H7 (cell line): ENCODE data around the gene SLC1A3. TPM values are rescaled to one million over a fixed set of nuclear protein-coding genes. Genes with fewer than 3 reads are reported as not detected.

Experiments
- DNase-seq: peaks from one replicate; pipeline ENCODE4 v3.0.0; 2012
- H3K27me3 ChIP-seq: 2 replicates; pipeline ENCODE4 v1.6.0; 2011; ENCODE audit warnings: mild to moderate bottlenecking, low read length; ENCODE audit not compliant: control insufficient read depth, insufficient read depth
- H3K36me3 ChIP-seq: replicated peaks from 2 replicates; pipeline ENCODE4 v1.5.1; 2011; ENCODE audit warnings: low read length; ENCODE audit not compliant: control insufficient read depth, insufficient read depth
- H3K4me3 ChIP-seq: 2 replicates; pipeline ENCODE4 v1.5.1; 2011; ENCODE audit warnings: low read depth, mild to moderate bottlenecking, control low read depth, low read length, moderate library complexity; ENCODE audit not compliant: insufficient read depth
- total RNA-seq: library from RNA; depleted of rRNA; stranded (reverse); fragments of >200 nt; shearing (Covaris generic); gene quantifications from 2 replicates; pipeline ENCODE4 v1.2.3, GENCODE V29; 2014

Gene SLC1A3
- total RNA-seq, 1 experiment from 2014 or later: 48.8 TPM

DNA sequence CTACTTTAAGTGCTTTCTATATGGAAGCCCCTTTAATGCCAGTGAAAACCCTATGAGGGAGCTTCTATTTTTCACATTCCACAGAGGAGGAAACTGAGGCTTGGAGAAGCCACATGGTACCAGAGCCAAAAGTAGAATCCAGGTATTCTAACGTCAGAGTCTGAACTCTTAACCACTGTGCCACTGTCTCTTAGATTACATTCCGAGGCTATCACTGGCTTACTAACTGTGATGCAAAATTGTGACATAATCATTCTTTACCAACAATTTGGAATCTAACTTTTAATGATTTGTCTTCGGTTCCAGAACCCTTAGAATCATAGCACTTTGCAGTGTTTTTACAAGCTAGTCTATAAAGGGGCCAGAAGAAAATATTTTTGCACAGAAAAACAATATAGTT lies 59.2 kb downstream of the SLC1A3 start:
- Histone ChIP-seq H3K27me3 (no peaks in the 10 kb centered on the region), H3K36me3 (no peaks in the 10 kb centered on the region), H3K4me3 (no peak overlapping the region)
- DNase-seq: no peak

GRCh38 chr5:36666274-36666673 lies 59.9 kb downstream of the SLC1A3 start:
- Histone ChIP-seq H3K27me3 (no peaks in the 10 kb centered on the region), H3K4me3 (no peak overlapping the region), H3K36me3 (no peaks in the 10 kb centered on the region)
- no peak for DNase-seq

- no peaks in the 10 kb centered on the region for H3K27me3 ChIP-seq
- no peak for DNase-seq
- H3K4me3 ChIP-seq: no peak overlapping the region
- H3K36me3 ChIP-seq: no peaks in the 10 kb centered on the region
Measured at GRCh38 chr5:36666986-36667385, 60.6 kb downstream of the SLC1A3 start.

DNA sequence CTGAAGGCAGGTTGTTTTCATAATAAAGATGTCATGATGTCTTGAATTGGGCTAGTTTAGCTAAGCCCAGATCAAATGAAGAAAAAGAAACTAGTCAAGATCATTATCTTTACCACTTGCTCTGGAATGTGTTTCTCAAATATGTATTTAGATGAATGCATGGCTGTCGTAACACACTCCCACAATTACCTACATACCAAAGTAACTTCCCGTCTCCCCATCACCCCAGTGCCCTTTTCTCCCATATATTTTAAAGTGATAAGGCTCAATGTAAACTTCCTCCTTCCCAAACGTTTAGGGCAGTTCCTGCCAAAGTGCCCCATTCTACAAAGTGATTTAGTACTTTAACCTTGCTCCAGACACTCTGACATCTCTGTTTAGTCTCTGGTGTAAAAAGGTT lies 61.4 kb downstream of the SLC1A3 start:
- H3K36me3 ChIP-seq: no peaks in the 10 kb centered on the region
- no peaks in the 10 kb centered on the region for H3K27me3 ChIP-seq
- no peak overlapping the region for H3K4me3 ChIP-seq
- DNase-seq: no peak

DNA sequence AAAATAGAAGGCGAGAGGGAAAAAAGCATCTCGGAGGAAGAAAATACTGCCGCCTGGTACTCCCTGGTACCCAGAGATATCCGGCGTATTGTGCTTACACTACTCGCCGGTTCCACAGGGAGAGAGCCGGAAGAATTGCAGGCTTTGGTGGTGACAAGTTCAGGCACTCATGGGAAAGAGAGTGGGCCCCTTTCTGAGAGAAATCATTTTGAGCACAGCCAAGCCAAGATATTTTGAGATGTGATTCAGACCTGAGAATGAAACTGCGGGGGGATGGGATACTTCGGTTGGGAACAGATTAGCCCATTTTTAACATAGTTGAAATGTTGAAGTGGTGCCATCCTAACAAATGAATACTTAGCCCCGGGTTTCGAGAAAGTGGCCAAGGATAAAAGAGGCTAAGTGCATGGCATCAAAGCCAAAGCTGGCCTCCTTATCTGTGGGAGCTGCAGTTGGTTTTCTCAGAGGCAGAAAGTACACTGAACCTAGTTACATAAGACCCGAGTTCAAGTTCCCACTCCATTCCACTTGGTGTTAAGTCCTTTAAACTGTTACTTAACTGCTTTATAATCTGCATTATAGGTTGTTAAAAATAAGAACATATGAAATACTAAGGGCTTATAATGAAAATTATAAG lies 62.7 kb downstream of the SLC1A3 start:
- DNase-seq: no peak
- H3K4me3 ChIP-seq: no peak overlapping the region
- H3K27me3 ChIP-seq: no peaks in the 10 kb centered on the region
- no peaks in the 10 kb centered on the region for H3K36me3 ChIP-seq

DNA sequence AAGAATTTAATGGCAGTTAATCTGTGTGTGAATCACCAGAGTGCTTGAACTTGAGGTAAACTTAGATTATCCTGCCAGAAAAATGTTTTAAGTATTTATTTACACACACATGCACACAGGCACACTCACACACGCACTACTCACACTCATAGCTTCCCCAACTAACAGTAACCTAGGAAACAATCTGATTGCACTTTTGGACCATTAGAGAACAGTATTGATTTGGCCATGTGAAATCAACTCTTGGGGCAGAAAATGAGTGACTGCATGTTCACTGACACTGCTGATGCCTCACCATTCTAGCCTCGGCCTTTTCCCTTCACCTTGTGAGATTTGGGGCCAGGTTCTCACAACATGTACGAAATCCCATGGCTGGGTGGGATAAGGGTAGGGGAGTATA lies 64.1 kb downstream of the SLC1A3 start:
- H3K27me3 ChIP-seq: no peaks in the 10 kb centered on the region
- no peaks in the 10 kb centered on the region for H3K36me3 ChIP-seq
- H3K4me3 ChIP-seq: no peak overlapping the region
- no peak for DNase-seq

DNA sequence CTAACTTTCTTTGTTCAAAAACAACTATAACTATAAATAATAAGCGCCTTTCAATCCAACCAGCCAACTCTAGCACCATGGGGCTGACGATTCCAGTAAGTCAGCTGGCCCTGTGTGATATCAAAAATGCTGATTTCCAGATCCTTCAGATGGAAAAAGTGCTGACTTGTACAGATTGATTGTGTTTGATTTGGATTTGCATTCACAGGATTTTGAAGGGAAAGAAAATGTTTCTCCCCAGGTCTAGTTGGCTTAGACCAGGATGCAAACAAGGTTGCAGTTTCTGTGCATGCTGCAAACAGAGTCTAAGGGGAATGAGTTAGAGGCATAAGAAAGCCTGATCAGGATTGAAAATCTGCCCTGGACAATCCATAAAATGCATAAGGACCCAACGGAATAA lies 68.9 kb downstream of the SLC1A3 start:
- Histone ChIP-seq H3K27me3 (no peaks in the 10 kb centered on the region), H3K4me3 (no peak overlapping the region), H3K36me3 (no peaks in the 10 kb centered on the region; the same call in 1 of the 2 replicates)
- DNase-seq: no peak

GRCh38 chr5:36679221-36679989 lies 73.0 kb downstream of the SLC1A3 start:
- DNase-seq: no peak
- Histone ChIP-seq H3K36me3 (no peaks in the 10 kb centered on the region; the same call in 1 of the 2 replicates), H3K27me3 (no peaks in the 10 kb centered on the region), H3K4me3 (no peak overlapping the region)

DNA sequence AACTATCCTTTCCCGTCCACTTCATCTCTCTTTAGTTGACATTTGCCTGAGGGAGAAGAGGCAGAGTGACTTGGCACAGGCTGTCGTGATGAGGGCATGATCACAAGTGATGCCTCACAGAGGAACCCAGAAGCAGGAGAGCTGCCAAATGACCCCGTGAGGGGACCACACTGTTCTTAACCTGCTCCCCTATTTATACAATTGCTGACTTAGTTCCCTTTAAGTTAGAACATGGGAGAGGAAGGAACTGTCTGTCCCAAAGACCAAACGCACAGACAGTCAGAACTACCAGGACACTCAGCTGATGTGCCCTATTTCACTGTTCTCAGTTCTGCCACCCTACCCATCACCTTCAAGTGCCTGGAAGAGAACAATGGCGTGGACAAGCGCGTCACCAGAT lies 73.7 kb downstream of the SLC1A3 start:
- Histone ChIP-seq H3K4me3 (no peak overlapping the region), H3K27me3 (no peaks in the 10 kb centered on the region), H3K36me3 (no peaks in the 10 kb centered on the region; the same call in 1 of the 2 replicates)
- DNase-seq: no peak

GRCh38 chr5:36681711-36682110 lies 75.3 kb downstream of the SLC1A3 start:
- Histone ChIP-seq H3K4me3 (no peak overlapping the region), H3K36me3 (no peaks in the 10 kb centered on the region; the same call in 1 of the 2 replicates), H3K27me3 (no peaks in the 10 kb centered on the region)
- DNase-seq: no peak

- H3K36me3 ChIP-seq: no peaks in the 10 kb centered on the region; the same call in 1 of the 2 replicates
- no peak for DNase-seq
- H3K4me3 ChIP-seq: no peak overlapping the region
- H3K27me3 ChIP-seq: no peaks in the 10 kb centered on the region
Measured at GRCh38 chr5:36682499-36682898, 76.1 kb downstream of the SLC1A3 start.

DNA sequence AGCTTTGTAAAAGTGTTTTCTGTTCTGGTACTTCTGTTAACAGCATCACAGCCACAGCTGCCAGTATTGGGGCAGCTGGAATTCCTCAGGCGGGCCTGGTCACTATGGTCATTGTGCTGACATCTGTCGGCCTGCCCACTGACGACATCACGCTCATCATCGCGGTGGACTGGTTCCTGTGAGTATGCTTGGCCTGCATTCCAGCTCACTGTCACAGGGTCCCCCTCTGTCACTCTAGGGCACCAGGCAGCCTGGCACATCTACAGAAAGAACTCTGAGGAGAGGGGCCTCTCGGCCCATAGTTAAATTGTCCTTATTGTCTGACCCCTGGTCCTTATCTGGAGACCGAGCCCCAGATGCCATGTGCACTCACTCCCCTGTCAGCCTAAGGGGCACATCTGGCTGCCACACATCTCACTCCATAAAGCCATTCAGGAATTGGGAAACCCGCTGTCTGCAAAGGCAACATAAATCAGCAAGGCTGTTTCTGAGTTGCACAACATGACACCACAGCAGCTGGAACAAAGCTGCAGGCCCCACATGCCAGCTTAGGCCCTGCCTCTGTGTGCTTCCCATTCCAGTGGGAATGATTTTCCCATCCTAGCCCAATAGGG lies 77.5 kb downstream of the SLC1A3 start:
- H3K36me3 ChIP-seq: no peaks in the 10 kb centered on the region; the same call in 1 of the 2 replicates
- no peaks in the 10 kb centered on the region for H3K27me3 ChIP-seq
- DNase-seq: no peak
- no peak overlapping the region for H3K4me3 ChIP-seq

DNA sequence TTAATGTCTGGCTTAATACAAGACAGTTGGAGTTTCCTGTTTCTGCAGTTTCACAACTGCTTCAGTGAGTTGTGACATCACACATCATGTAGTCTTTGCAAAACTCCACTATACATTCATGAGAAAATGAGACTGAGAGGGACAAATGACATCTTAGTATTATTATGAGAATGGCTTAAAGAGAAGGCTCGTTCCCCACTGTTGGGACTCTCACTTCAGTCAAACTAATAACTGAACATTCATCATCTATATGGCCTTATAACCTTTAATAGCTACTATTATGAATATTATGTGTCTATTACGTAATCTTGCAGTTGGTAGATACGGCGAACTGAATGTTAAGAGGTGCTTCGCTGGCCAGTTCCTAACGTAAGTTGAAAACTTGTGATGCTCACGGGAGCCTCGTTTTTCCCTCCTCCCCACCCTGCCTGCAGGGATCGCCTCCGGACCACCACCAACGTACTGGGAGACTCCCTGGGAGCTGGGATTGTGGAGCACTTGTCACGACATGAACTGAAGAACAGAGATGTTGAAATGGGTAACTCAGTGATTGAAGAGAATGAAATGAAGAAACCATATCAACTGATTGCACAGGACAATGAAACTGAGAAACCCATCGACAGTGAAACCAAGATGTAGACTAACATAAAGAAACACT lies 79.4 kb downstream of the SLC1A3 start:
- no peak for DNase-seq

DNA sequence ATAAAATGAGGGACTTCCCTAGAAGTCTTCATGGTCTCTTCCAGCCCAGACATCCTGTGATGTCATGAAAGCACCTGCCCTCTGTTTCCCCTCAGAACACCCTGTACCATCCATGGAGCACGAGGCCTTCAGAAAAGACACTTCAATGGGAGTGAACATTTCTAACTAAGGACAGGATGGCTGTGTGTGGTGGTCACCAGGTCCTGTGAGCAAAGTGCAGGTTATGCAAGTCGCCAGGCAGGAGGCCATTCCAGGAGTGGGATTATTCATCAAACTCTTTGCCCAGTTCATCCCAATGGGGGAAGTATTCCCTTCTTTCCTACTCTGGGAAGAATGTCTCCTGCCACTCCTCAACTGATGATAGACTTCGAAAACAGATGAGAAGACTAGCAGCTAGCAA lies 80.5 kb downstream of the SLC1A3 start:
- H3K36me3 ChIP-seq: no peaks in the 10 kb centered on the region
- no peak for DNase-seq
- H3K4me3 ChIP-seq: no peak overlapping the region
- no peaks in the 10 kb centered on the region for H3K27me3 ChIP-seq

More for the DNA sequence above, 79.4 kb downstream of the SLC1A3 start:
- no peak overlapping the region for H3K4me3 ChIP-seq
- no peaks in the 10 kb centered on the region for H3K27me3 ChIP-seq
- no peaks in the 10 kb centered on the region for H3K36me3 ChIP-seq
